ENCODE measurements around the gene CMIP.

CMIP gene

DNA sequence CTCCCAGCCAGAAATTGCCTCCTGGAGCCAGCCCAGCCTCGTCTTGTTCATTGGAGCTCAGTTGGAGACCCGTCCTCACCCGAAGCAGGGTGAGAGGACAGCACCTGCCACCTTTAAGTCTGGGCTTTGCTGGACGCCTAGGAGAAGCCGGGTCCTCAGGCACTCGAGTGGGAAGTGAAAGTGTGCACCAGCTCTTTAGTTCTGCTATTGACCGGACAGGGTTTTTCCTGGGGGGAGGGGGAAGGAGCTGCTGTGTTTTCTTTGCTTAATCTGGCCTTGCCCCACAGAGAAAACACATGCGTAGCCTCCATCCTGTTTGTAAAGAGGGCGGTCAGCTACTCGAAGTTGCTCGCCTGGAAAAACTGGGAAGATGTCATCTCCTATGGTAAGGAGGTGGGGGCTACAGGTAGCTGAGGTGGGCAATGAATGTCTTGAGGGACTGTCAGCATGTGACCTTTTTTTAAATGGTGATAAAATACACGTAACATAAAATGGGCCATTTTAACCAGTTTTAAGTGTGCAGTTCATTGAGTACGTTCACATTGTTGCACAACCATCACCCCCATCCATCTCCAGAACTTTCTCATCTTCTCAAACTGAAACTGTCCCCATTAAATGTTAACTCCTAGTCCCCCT lies 34.4 kb downstream of the CMIP start:
- peaks cover 52% of the 10 kb centered on the region for H3K79me2 ChIP-seq (ENCODE audit: insufficient read depth, low read length)
- no peaks in the 10 kb centered on the region for H3K27me3 ChIP-seq (ENCODE audit: insufficient read depth, low read length, poor library complexity, severe bottlenecking)
- H4K20me1 ChIP-seq (ENCODE audit: insufficient read depth, low read length, poor library complexity, severe bottlenecking), result peaks cover 15% of the 10 kb centered on the region
- no peaks in the 10 kb centered on the region for H3F3A ChIP-seq (ENCODE audit: low read depth)
- no peaks in the 10 kb centered on the region for H3K36me3 ChIP-seq (ENCODE audit: insufficient read depth, low read length)
- H3K9me2 ChIP-seq (replicated peaks; ENCODE audit: low read depth, low read length), result no peaks in the 10 kb centered on the region
- no peak overlapping the region for H3K4me2 ChIP-seq (ENCODE audit: low read depth, low read length, poor library complexity, severe bottlenecking)
- TF ChIP-seq, protein P1, sequence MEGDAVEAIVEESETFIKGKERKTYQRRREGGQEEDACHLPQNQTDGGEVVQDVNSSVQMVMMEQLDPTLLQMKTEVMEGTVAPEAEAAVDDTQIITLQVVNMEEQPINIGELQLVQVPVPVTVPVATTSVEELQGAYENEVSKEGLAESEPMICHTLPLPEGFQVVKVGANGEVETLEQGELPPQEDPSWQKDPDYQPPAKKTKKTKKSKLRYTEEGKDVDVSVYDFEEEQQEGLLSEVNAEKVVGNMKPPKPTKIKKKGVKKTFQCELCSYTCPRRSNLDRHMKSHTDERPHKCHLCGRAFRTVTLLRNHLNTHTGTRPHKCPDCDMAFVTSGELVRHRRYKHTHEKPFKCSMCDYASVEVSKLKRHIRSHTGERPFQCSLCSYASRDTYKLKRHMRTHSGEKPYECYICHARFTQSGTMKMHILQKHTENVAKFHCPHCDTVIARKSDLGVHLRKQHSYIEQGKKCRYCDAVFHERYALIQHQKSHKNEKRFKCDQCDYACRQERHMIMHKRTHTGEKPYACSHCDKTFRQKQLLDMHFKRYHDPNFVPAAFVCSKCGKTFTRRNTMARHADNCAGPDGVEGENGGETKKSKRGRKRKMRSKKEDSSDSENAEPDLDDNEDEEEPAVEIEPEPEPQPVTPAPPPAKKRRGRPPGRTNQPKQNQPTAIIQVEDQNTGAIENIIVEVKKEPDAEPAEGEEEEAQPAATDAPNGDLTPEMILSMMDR (conservative IDR thresholded peaks at IDR 0.05; ENCODE audit: low read length), result no peak
- no peak for TF ChIP-seq EZH2phosphoT487 (IDR thresholded peaks at IDR 0.05; ENCODE audit: borderline replicate concordance)
- H3K4me3 ChIP-seq (ENCODE audit: low read length, poor library complexity, severe bottlenecking), result no peak overlapping the region
- H2AFZ ChIP-seq (ENCODE audit: low read length), result no peak overlapping the region
- H3K9ac ChIP-seq (ENCODE audit: low read depth, low read length, poor library complexity, severe bottlenecking), result no peak overlapping the region
- H3K4me1 ChIP-seq (ENCODE audit: insufficient read depth, low read length, poor library complexity, severe bottlenecking), result peaks cover 43% of the 10 kb centered on the region
- no peaks in the 10 kb centered on the region for H3K9me3 ChIP-seq (ENCODE audit: insufficient read depth, low read depth, low read length)

DNA sequence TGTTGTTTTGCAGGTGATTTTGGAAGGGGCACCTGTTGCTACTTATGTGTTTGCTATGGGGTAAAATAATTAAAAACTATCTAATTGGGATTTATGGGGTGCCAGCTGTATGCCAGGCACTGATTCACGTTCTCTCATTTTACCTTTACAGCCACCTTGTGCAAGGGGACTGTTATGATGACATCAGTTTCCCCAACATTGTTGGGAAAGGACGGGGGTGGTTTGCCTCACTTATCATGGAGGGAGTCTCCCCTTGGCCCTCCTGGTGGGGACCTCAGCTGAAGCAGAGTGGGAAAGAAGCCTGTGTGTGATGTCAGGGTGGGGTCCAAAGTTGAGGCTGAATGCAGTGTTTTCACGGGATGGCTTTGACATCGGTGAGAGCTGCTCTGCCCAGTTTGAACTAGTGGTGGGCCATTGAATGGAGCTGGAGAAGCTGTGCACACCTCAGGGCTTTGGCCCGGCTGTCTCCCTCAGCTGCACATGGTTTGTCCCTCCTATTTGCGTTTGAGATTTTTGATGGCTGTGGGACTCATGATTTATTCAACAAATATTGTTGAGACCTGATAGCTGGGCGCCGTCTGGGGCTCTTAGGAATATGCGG lies 36.1 kb downstream of the CMIP start:
- H3K36me3 ChIP-seq (ENCODE audit: insufficient read depth, low read length), result no peaks in the 10 kb centered on the region
- H3K27me3 ChIP-seq (ENCODE audit: insufficient read depth, low read length, poor library complexity, severe bottlenecking), result no peaks in the 10 kb centered on the region
- H3K4me3 ChIP-seq (ENCODE audit: low read length, poor library complexity, severe bottlenecking), result no peak overlapping the region
- H3K4me1 ChIP-seq (ENCODE audit: insufficient read depth, low read length, poor library complexity, severe bottlenecking), result peaks cover 43% of the 10 kb centered on the region
- H2AFZ ChIP-seq (ENCODE audit: low read length), result no peak overlapping the region
- peaks cover 15% of the 10 kb centered on the region for H4K20me1 ChIP-seq (ENCODE audit: insufficient read depth, low read length, poor library complexity, severe bottlenecking)
- H3K4me2 ChIP-seq (ENCODE audit: low read depth, low read length, poor library complexity, severe bottlenecking), result peak overlapping the region; percentile 53
- no peaks in the 10 kb centered on the region for H3K9me3 ChIP-seq (ENCODE audit: insufficient read depth, low read depth, low read length)
- H3F3A ChIP-seq (ENCODE audit: low read depth), result no peaks in the 10 kb centered on the region
- no peaks in the 10 kb centered on the region for H3K9me2 ChIP-seq (replicated peaks; ENCODE audit: low read depth, low read length)
- TF ChIP-seq, protein P1 (conservative IDR thresholded peaks at IDR 0.05; ENCODE audit: low read length), result no peak
- no peak overlapping the region for H3K9ac ChIP-seq (ENCODE audit: low read depth, low read length, poor library complexity, severe bottlenecking)
- H3K79me2 ChIP-seq (ENCODE audit: insufficient read depth, low read length), result peaks cover 51% of the 10 kb centered on the region

DNA sequence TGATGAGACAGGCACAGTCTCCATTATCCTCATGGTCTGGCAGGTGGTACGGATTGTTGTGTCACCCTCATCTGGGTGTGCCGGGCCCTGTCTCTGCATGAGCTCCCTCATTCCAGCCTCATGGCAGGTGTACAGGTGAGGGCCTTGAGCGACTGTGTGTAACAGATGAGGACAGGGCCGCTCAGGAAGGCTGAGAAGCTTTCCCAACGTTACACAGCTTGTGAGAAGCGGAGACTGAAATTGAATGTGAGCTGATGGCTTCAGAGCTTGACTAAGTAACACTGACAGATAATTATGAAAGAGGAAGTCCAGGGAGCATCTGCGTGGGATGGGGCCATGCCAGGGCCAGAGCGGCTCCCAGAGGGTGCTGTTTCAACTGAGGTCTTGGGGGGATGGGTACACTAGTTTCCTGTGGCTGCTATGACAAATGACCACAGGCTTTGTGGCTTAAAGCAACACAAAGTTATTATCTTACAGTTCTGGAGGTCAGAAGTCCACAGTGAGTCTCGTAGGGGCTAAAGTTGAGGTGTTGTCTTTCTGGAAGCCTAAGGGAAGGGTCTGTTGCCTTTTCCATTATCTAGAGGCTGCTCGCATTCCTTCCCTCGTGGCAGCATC lies 36.7 kb downstream of the CMIP start:
- H3K4me1 ChIP-seq (ENCODE audit: insufficient read depth, low read length, poor library complexity, severe bottlenecking), result peaks cover 43% of the 10 kb centered on the region
- H4K20me1 ChIP-seq (ENCODE audit: insufficient read depth, low read length, poor library complexity, severe bottlenecking), result peaks cover 14% of the 10 kb centered on the region
- H3K9ac ChIP-seq (ENCODE audit: low read depth, low read length, poor library complexity, severe bottlenecking), result no peak overlapping the region

More for the DNA sequence above, 36.7 kb downstream of the CMIP start:
- no peak overlapping the region for H2AFZ ChIP-seq (ENCODE audit: low read length)
- H3K79me2 ChIP-seq (ENCODE audit: insufficient read depth, low read length), result peaks cover 52% of the 10 kb centered on the region
- H3K27me3 ChIP-seq (ENCODE audit: insufficient read depth, low read length, poor library complexity, severe bottlenecking), result no peaks in the 10 kb centered on the region
- peak overlapping the region; percentile 27 for H3K4me3 ChIP-seq (ENCODE audit: low read length, poor library complexity, severe bottlenecking)
- peak overlapping the region; percentile 53 for H3K4me2 ChIP-seq (ENCODE audit: low read depth, low read length, poor library complexity, severe bottlenecking)
- H3K9me2 ChIP-seq (replicated peaks; ENCODE audit: low read depth, low read length), result no peaks in the 10 kb centered on the region
- H3K9me3 ChIP-seq (ENCODE audit: insufficient read depth, low read depth, low read length), result no peaks in the 10 kb centered on the region
- H3F3A ChIP-seq (ENCODE audit: low read depth), result no peaks in the 10 kb centered on the region
- TF ChIP-seq, protein P1 (conservative IDR thresholded peaks at IDR 0.05; ENCODE audit: low read length), result no peak
- H3K36me3 ChIP-seq (ENCODE audit: insufficient read depth, low read length), result no peaks in the 10 kb centered on the region

Data from Loucy (cell line).